Neural progenitor cell (in vitro differentiated cells): ENCODE measurements around the gene GGT7. TPM values are rescaled to one million over a fixed set of nuclear protein-coding genes. Genes with fewer than 3 reads are reported as not detected.

Source experiments
- DNase-seq: peaks from one replicate; pipeline ENCODE4 v3.0.0-alpha.2; 2016; ENCODE audit warnings: low spot score
- H2AFZ ChIP-seq: fragments of 200-600 bp; sonication (generic); replicated peaks from 2 replicates; pipeline ENCODE4 v1.6.1; 2016; ENCODE audit warnings: antibody characterized with exemption
- H3F3A ChIP-seq: fragments of 200-600 bp; sonication (generic); 2 replicates; pipeline ENCODE4 v1.6.1; 2016; ENCODE audit warnings: antibody characterized with exemption, low read depth
- H3K27ac ChIP-seq: fragments of 200-600 bp; sonication (generic); 2 replicates; pipeline ENCODE4 v1.5.1; 2016; ENCODE audit warnings: mild to moderate bottlenecking
- H3K27me3 ChIP-seq: fragments of 200-600 bp; sonication (generic); 2 replicates; pipeline ENCODE4 v1.6.1; 2016; ENCODE audit warnings: mild to moderate bottlenecking, moderate library complexity
- H3K36me3 ChIP-seq: fragments of 200-600 bp; sonication (generic); 2 replicates; pipeline ENCODE4 v1.5.1; 2016
- H3K4me1 ChIP-seq: fragments of 200-600 bp; sonication (generic); 2 replicates; pipeline ENCODE4 v1.6.1; 2016; ENCODE audit warnings: mixed run types
- H3K4me2 ChIP-seq: fragments of 200-600 bp; sonication (generic); 2 replicates; pipeline ENCODE4 v1.6.1; 2016
- H3K4me3 ChIP-seq: fragments of 200-600 bp; sonication (generic); 2 replicates; pipeline ENCODE4 v1.5.1; 2016
- H3K79me2 ChIP-seq: fragments of 200-600 bp; sonication (generic); 2 replicates; pipeline ENCODE4 v1.6.1; 2016; ENCODE audit warnings: low read depth
- H3K9ac ChIP-seq: fragments of 200-600 bp; sonication (generic); 2 replicates; pipeline ENCODE4 v1.6.1; 2016
- H3K9me3 ChIP-seq: fragments of 200-600 bp; sonication (generic); 2 replicates; pipeline ENCODE4 v1.5.1; 2016; ENCODE audit warnings: low read depth
- H4K20me1 ChIP-seq: fragments of 200-600 bp; sonication (generic); 2 replicates; pipeline ENCODE4 v1.6.1; 2016; ENCODE audit warnings: low read depth
- H3K27ac Mint-ChIP-seq: 3 replicates; pipeline ENCODE4 v1.8.0; 2021; ENCODE audit warnings: mixed read lengths
- H3K27me3 Mint-ChIP-seq: 2 replicates; pipeline ENCODE4 v1.8.0; 2022; ENCODE audit warnings: low read depth, mild to moderate bottlenecking, inconsistent platforms, moderate library complexity, mixed read lengths; ENCODE audit not compliant: insufficient read depth
- H3K36me3 Mint-ChIP-seq: 3 replicates; pipeline ENCODE4 v1.8.0; 2021; ENCODE audit warnings: mixed read lengths
- H3K4me1 Mint-ChIP-seq: 3 replicates; pipeline ENCODE4 v1.8.0; 2021; ENCODE audit warnings: mixed read lengths
- H3K4me3 Mint-ChIP-seq: 3 replicates; pipeline ENCODE4 v1.8.0; 2021; ENCODE audit warnings: mild to moderate bottlenecking, moderate library complexity, mixed read lengths
- H3K9me3 Mint-ChIP-seq: 3 replicates; pipeline ENCODE4 v1.8.0; 2020; ENCODE audit warnings: mixed read lengths
- EZH2 ChIP-seq: fragments of 200-600 bp; sonication (generic); IDR thresholded peaks from 2 replicates; pipeline ENCODE4 v1.6.1; 2017; ENCODE audit warnings: antibody characterized with exemption, mild to moderate bottlenecking, moderate library complexity
- EZH2phosphoT487 ChIP-seq: fragments of 200-600 bp; sonication (generic); IDR thresholded peaks from 2 replicates; pipeline ENCODE4 v1.6.1; 2017; ENCODE audit warnings: antibody characterized with exemption
- total RNA-seq: library from RNA; depleted of rRNA; stranded (reverse); fragments of >200 nt; gene quantifications from 2 replicates; pipeline ENCODE4 v1.2.3, GENCODE V29; 2015; ENCODE audit warnings: low replicate concordance
- TF ChIP-seq, protein P1 (sequence below): fragments of 200-600 bp; sonication (generic); IDR thresholded peaks from 2 replicates; pipeline ENCODE4 v1.5.1; 2017; ENCODE audit warnings: antibody characterized with exemption, mild to moderate bottlenecking

GGT7 gene
- total RNA-seq, 1 donor from 2014 or later, result 9.1 TPM

DNA sequence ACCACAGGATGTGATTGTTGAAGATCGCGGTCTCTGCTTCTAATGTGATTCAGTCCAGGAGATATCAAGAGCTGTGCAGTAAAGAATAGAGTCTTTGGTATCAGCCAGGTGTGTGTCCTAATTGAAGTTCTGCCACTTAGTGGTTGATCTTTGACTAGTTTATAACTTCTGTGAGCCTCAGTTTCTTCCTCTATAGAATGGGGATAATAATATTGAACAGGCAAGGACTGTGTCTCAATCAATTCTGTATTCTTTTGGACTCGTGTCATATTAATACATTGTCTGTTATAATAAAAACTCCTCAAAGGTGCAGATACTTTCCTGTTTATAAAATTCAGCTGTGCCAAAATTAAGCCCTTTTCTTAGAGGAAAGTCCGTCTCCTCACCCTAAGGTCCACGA is 24.1 kb downstream of the GGT7 start:
- Mint-ChIP-seq H3K27ac (no peak overlapping the region), H3K9me3 (no peaks in the 10 kb centered on the region), H3K4me3 (no peak overlapping the region), H3K36me3 (peaks cover 15% of the 10 kb centered on the region), H3K4me1 (no peaks in the 10 kb centered on the region), H3K27me3 (no peaks in the 10 kb centered on the region)
- no peaks in the 10 kb centered on the region for H3K4me1 ChIP-seq
- H3K79me2 ChIP-seq, result no peaks in the 10 kb centered on the region
- H3K27me3 ChIP-seq, result no peaks in the 10 kb centered on the region
- no peaks in the 10 kb centered on the region for H3F3A ChIP-seq
- no peak overlapping the region for H3K9ac ChIP-seq
- H3K4me3 ChIP-seq, result no peak overlapping the region
- no peaks in the 10 kb centered on the region for H4K20me1 ChIP-seq
- DNase-seq, result no peak
- no peak overlapping the region for H2AFZ ChIP-seq
- no peak overlapping the region for H3K27ac ChIP-seq
- H3K9me3 ChIP-seq, result no peaks in the 10 kb centered on the region
- TF ChIP-seq EZH2phosphoT487 (no peak), EZH2 (no peak)
- TF ChIP-seq, protein P1, sequence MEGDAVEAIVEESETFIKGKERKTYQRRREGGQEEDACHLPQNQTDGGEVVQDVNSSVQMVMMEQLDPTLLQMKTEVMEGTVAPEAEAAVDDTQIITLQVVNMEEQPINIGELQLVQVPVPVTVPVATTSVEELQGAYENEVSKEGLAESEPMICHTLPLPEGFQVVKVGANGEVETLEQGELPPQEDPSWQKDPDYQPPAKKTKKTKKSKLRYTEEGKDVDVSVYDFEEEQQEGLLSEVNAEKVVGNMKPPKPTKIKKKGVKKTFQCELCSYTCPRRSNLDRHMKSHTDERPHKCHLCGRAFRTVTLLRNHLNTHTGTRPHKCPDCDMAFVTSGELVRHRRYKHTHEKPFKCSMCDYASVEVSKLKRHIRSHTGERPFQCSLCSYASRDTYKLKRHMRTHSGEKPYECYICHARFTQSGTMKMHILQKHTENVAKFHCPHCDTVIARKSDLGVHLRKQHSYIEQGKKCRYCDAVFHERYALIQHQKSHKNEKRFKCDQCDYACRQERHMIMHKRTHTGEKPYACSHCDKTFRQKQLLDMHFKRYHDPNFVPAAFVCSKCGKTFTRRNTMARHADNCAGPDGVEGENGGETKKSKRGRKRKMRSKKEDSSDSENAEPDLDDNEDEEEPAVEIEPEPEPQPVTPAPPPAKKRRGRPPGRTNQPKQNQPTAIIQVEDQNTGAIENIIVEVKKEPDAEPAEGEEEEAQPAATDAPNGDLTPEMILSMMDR, result no peak
- no peak overlapping the region for H3K4me2 ChIP-seq
- no peaks in the 10 kb centered on the region for H3K36me3 ChIP-seq

GRCh38 chr20:34843421-34843820 is 29.2 kb downstream of the GGT7 start:
- H3K9me3 Mint-ChIP-seq, result no peaks in the 10 kb centered on the region
- H3K27ac Mint-ChIP-seq, result no peak overlapping the region
- H3K36me3 ChIP-seq, result no peaks in the 10 kb centered on the region
- no peaks in the 10 kb centered on the region for H4K20me1 ChIP-seq
- H3K4me1 ChIP-seq, result no peaks in the 10 kb centered on the region
- no peaks in the 10 kb centered on the region for H3K27me3 ChIP-seq
- H2AFZ ChIP-seq, result no peak overlapping the region
- H3K9me3 ChIP-seq, result no peaks in the 10 kb centered on the region
- H3K4me2 ChIP-seq, result no peak overlapping the region
- H3K27me3 Mint-ChIP-seq, result no peaks in the 10 kb centered on the region
- H3F3A ChIP-seq, result no peaks in the 10 kb centered on the region
- H3K4me3 Mint-ChIP-seq, result no peak overlapping the region
- no peak for DNase-seq
- TF ChIP-seq, protein P1, result no peak
- TF ChIP-seq EZH2phosphoT487, result no peak
- no peak for TF ChIP-seq EZH2
- peaks cover 5% of the 10 kb centered on the region for H3K36me3 Mint-ChIP-seq
- H3K4me1 Mint-ChIP-seq, result no peaks in the 10 kb centered on the region
- no peak overlapping the region for H3K27ac ChIP-seq
- H3K79me2 ChIP-seq, result no peaks in the 10 kb centered on the region
- H3K9ac ChIP-seq, result no peak overlapping the region
- H3K4me3 ChIP-seq, result no peak overlapping the region

GRCh38 chr20:34842143-34842542 is 30.5 kb downstream of the GGT7 start:
- H4K20me1 ChIP-seq, result no peaks in the 10 kb centered on the region
- no peak for DNase-seq
- no peaks in the 10 kb centered on the region for H3K9me3 Mint-ChIP-seq

More at GRCh38 chr20:34842143-34842542, 30.5 kb downstream of the GGT7 start:
- Mint-ChIP-seq H3K27me3 (no peaks in the 10 kb centered on the region), H3K4me3 (no peak overlapping the region), H3K36me3 (peaks cover 2% of the 10 kb centered on the region), H3K4me1 (no peaks in the 10 kb centered on the region), H3K27ac (no peak overlapping the region)
- H3K36me3 ChIP-seq, result no peaks in the 10 kb centered on the region
- H3K27ac ChIP-seq, result no peak overlapping the region
- H3K9ac ChIP-seq, result no peak overlapping the region
- no peaks in the 10 kb centered on the region for H3K27me3 ChIP-seq
- no peaks in the 10 kb centered on the region for H3F3A ChIP-seq
- no peak overlapping the region for H3K4me3 ChIP-seq
- no peaks in the 10 kb centered on the region for H3K4me1 ChIP-seq
- H3K79me2 ChIP-seq, result no peaks in the 10 kb centered on the region
- H2AFZ ChIP-seq, result no peak overlapping the region
- no peak for TF ChIP-seq EZH2phosphoT487
- TF ChIP-seq EZH2, result no peak
- TF ChIP-seq, protein P1, result no peak
- no peak overlapping the region for H3K4me2 ChIP-seq
- H3K9me3 ChIP-seq, result no peaks in the 10 kb centered on the region
